ENCODE results near the gene INTS11.

Gene INTS11

DNA sequence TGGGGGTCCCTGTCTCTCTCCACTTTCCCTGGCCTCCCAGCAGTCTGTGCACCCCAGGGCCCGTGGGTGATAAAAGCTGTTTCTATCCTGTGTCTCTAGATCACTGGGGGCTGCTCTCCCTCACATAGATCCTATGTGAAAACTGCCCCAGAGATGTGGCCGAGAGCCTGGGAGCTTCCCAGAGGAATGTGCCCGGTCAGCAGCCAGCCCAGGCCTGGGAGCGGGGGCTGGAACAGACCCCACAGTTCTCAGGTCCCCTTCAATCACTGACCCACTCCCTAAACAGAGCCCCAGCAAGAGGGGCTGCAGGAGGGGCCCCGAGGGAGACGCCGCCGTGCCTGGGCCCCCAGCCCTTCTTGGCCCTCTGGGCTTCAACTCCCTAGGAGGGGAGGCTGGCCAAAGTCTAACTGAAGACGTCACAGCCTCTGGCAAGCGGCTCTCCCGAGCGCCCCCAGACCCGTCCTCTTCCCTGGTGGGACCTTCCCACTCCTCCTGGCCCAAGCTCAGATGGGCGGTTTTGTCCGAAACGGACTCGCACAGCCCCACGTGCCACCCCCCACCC, 33.5 kb upstream of the INTS11 start:
- DNase-seq = no peak

GRCh38 chr1:1356796-1357401, 32.4 kb upstream of the INTS11 start:
- DNase-seq = no peak

GRCh38 chr1:1356166-1356795, 31.8 kb upstream of the INTS11 start:
- DNase-seq = no peak

- peak; percentile 60 for DNase-seq
Measured at GRCh38 chr1:1355416-1355815, 31.0 kb upstream of the INTS11 start.

DNA sequence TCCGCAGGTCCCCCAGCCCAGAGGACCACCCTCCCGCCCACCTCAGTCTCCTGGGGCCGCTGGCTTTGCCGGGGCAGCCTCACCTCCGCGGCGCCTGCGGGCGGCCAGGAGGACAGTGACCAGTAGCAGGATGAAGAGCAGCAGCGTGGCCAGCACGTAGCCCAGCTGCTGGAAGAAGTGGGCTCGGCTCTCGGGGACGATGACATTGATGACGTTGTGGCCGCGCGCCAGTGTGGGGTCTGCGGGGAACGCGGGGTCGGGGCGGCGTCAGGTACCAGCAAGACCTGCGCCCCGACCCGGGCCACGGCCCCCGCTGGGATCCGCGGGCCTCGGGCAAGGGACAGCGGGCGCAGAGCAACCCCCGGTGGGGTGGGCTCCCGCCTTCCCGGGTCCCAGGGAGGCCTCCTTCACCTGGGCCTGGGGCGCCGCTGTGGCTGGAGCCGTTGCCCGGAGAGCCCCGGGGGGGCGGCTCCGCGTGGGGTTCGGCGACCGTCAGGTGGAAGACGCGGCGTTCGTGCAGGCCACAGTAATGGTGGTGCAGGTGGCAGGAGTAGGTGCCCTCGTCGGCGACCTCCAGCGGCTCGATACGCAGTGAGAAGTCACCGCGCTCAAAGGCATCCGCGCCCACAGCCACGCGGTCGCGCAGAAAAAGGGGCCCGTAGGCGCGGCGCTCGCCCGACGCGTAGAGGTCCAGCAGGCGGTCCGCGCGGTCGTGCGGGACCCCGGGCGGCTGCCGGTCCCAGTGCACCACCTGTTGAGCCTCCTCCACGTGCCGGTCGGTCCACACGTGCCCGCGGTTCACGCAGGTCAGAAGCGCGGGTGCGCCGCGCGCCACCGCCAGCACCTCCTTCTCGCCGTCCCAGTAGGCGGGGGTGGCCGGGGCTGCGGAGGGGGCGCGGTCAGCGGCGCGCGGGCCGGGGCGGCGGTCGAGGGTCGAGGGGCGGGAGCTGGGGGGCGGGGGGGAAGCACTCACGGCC, 30.1 kb upstream of the INTS11 start:
- peak; percentile 20 for DNase-seq

DNA sequence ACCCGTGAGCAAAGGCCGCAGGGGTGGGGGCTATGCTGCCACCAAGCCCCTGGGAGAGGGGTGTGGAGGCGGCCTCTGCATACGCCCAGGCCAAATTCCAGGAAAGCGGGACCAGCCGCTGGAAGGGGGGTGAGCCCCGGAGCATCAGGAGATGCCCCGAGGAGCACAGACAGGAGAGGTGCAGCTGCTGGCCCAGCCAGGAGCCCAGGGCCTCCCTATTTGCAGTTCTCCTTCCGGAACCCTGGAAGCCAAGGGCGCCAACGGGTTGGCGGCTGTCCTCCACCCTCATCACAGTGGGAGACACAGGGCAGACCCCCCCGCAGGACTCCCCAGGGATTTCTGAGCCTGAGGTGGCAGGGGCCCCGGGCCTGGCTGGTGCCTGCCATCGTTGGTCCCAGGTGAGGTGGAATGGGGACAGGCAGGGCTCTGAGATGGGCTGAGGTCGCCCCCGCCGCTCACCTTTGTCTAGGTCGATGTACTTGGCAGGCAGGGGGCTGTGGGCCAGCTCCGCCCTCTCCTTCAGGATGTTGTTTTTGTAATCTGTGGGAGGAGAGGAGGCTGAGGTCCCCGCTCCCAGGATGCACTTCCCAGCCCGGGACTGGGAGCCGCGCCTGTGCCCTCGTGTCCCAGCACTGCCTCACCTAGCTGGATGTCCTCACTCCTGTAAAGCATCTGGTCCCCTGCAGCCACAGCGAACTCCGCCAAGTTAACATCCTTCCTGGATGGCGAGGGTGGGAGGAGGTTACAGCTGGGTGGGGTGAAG, 29.1 kb upstream of the INTS11 start:
- DNase-seq = peak; percentile 24

DNA sequence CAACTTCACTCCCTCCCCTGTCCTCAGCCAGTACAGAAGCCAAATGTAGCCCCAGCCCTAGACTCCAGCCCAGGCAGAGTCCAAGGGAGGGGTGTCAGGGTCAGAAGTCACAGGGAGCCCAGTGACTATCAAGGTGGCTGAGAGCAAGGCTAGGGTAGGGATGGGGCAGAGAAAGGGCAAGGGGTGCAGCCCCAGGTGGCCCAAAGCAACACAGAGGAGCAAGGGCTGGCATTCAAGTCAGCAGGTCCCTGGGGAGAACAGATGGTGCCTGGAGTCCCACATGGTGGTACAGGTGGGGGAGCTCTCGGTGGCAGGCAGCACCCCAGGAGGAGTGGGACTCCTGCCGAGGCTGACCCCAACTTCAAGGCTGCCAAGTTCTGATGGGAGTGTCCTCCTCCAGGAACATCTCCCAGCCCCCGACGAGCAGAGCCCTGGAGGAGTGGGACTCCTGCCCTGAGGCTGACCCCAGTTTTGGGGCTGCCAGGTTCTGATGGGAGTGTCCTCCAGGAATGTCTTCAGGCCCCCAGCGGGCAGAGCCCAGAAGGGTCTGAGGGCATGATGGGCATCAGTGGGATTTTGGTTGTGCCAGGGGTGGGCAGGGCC, 28.4 kb upstream of the INTS11 start:
- DNase-seq = peak; percentile 21

GRCh38 chr1:1351511-1352427, 27.3 kb upstream of the INTS11 start:
- no peak for DNase-seq

- DNase-seq = peak; percentile 74
Measured at GRCh38 chr1:1349256-1350012, 25.0 kb upstream of the INTS11 start, which contains the start of gene DVL1. Gene DVL1 (minus strand): TSS chr1:1349418. CDS start chr1:1349065, 353 bp downstream.

GRCh38 chr1:1348420-1349255, 24.2 kb upstream of the INTS11 start:
- DNase-seq = peak; percentile 45

DNA sequence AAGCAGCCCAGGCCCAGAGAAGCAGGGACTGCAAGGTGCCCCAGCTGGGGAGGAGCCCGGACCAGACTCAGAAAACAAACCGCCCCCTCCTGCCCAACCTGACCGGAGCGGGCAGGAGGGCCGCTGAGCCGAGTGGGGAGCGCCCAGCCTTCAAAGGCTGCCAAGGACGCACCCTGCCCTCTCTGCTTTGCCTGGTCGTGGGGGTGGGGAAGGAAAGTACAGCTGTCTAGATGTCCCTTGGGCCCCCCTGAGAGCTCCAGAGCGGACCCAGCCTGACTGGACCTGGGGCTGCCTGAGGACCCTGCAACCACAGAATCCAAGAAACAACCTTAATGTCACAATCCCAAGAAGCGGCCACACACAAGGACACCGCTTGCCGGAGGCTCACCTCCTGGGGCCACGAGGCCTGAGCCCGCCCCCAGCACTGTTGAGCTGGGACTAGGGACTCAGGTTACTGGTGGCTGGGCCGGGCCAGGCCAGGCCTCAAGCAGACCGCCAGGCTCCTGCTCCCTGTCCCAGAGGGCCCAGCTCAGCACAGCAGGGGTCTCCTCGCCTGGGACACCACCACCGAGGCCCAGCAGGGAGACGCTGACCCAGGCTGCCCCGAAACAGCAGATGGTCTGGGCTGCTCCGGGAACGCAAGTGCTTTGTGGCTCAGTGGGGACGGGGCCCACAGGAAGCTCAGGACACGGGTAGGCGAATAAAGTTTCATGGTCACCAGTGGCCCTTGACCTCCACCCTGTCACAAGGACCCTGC, 23.4 kb upstream of the INTS11 start:
- no peak for DNase-seq

DNA sequence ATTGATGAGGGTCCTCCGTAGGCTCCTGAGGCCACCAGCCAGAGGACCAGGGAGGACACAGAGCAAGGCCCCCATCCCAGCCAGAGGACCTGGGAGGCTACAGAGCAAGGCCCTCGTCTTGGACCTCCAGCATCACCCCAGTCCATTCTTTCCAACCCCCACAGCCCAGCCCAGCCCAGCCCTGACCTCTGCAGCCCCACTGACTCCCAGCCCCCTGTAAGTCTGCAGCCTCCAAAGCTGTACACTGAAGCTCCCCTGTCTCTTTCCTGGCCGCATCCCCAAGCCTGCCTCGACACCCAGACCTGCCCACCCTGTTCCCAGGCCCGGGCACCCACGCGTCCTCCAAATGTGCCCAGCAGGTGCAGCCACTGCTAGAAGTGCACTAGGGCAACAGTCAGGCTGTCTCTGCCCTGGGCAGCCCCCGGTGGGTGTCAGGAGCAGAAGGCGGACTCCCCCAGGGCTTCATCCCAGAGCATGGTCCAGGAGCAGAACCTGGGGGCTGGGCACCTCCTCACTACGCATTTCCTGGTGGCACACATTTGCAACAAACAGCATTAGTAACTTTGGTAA, 22.7 kb upstream of the INTS11 start:
- DNase-seq = no peak

GRCh38 chr1:1346501-1346890, 22.0 kb upstream of the INTS11 start:
- DNase-seq = no peak

- DNase-seq = no peak
Measured at GRCh38 chr1:1345860-1346500, 21.5 kb upstream of the INTS11 start.

DNA sequence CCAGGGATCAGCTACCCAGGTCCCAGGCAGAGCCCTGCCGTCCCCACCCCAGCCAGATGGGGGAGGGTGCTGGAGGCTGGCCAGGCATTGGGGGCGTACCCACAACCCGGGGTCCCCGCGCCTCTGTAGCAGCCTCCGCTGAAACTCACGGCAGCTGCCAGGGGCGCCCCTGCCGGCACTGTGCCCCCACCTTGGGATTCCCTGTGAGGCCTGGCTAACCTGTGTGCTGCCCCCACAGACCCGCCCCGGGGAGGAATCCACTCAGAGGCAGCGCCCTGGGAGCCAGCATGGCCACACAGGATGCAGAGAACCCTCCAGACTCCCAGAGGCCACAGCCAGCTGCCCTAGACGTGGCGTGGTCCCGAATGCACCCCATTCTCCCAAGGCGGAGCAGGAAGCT, 20.9 kb upstream of the INTS11 start:
- DNase-seq = no peak

- no peak for DNase-seq
Measured at GRCh38 chr1:1344655-1345361, 20.3 kb upstream of the INTS11 start.

Data from NCI-H69 (cell line).